Neutrophil (primary cell): ENCODE data around the gene GJB6.
A peak's percentile ranks its signal among the peaks of the same experiment; 100 is the strongest.

Experiments used
- H3K27ac ChIP-seq: fragments of 200-600 bp; sonication (generic); 2 replicates; pipeline ENCODE4 v1.5.1; 2016; ENCODE audit warnings: mild to moderate bottlenecking, moderate library complexity
- H3K27me3 ChIP-seq: fragments of 200-600 bp; sonication (generic); 2 replicates; pipeline ENCODE4 v1.6.0; 2016; ENCODE audit warnings: mild to moderate bottlenecking
- H3K36me3 ChIP-seq: fragments of 200-600 bp; sonication (generic); 2 replicates; pipeline ENCODE4 v1.5.1; 2017
- H3K4me1 ChIP-seq, 2 experiments: fragments of 200-600 bp in 1 of 2; sonication (generic) in 1 of 2; 1 replicate in 1 of 2; 2 replicates in 1 of 2; pipeline versions ENCODE4 v1.5.1 to v1.6.1; 2013 to 2016; ENCODE audit warnings: low read depth in 1 of 2, low read length in 1 of 2, mild to moderate bottlenecking in 1 of 2, moderate library complexity in 1 of 2; ENCODE audit not compliant: control insufficient read depth in 1 of 2, insufficient read depth in 1 of 2
- H3K4me3 ChIP-seq, 2 experiments: fragments of 200-600 bp in 1 of 2; sonication (generic) in 1 of 2; 1 replicate in 1 of 2; 2 replicates in 1 of 2; pipeline ENCODE4 v1.5.1; 2013 to 2016; ENCODE audit warnings: low read depth in 1 of 2, low read length in 1 of 2, mild to moderate bottlenecking in 1 of 2, moderate library complexity in 1 of 2
- H3K9me3 ChIP-seq: fragments of 200-600 bp; sonication (generic); 2 replicates; pipeline ENCODE4 v1.5.1; 2016
- CTCF ChIP-seq: fragments of 200-600 bp; sonication (generic); IDR thresholded peaks from 2 replicates; pipeline ENCODE4 v1.5.1; 2016; ENCODE audit warnings: antibody characterized with exemption

The GJB6 gene

DNA sequence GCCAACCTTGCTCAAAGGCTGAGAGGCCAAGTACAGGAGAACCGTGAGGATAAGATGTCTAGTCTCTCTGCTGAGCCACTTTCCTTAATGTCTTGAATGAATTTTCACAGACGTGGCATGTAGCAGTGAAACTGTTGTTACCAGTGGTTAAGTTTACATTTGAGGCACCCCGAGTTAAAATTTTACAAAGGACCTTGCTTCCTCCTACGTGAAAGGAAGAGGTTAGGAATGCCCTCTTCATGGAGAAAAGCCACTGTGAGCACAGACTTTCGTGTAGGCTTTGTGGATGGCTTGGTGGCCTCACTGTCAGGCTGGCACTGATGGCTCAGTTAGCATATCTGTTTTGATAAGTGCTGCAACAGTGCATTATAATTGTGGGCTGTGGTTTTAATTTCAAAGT, 42.0 kb downstream of the GJB6 start:
- H3K27ac ChIP-seq, result no peak overlapping the region
- no peak for TF ChIP-seq CTCF
- peaks cover 53% of the 10 kb centered on the region for H3K27me3 ChIP-seq
- no peaks in the 10 kb centered on the region for H3K9me3 ChIP-seq
- H3K4me1 ChIP-seq, result peaks cover 26 to 50% of the 10 kb centered on the region in 2 experiments
- no peaks in the 10 kb centered on the region for H3K36me3 ChIP-seq
- H3K4me3 ChIP-seq, result no peak overlapping the region

DNA sequence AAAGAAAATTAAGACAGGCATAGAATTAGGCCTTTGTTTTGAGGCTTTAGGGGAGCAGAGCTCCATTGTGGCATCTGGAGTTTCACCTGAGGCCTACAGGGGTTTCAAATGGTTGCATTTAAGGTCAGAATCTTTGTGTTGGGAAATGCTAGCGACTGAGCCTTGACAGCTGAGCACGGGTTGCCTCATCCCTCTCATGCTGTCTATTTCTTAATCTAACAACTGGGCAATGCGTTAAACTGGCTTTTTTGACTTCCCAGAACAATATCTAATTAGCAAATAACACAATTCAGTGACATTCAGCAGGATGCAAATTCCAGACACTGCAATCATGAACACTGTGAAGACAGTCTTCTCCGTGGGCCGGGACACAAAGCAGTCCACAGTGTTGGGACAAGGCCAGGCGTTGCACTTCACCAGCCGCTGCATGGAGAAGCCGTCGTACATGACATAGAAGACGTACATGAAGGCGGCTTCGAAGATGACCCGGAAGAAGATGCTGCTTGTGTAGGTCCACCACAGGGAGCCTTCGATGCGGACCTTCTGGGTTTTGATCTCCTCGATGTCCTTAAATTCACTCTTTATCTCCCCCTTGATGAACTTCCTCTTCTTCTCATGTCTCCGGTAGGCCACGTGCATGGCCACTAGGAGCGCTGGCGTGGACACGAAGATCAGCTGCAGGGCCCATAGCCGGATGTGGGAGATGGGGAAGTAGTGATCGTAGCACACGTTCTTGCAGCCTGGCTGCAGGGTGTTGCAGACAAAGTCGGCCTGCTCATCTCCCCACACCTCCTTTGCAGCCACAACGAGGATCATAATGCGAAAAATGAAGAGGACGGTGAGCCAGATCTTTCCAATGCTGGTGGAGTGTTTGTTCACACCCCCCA, 43.2 kb downstream of the GJB6 start:
- Histone ChIP-seq H3K27ac (no peak overlapping the region), H3K27me3 (peaks cover 41% of the 10 kb centered on the region), H3K4me3 (no peak overlapping the region), H3K9me3 (no peaks in the 10 kb centered on the region), H3K4me1 (peaks cover 20 to 43% of the 10 kb centered on the region in 2 experiments), H3K36me3 (no peaks in the 10 kb centered on the region)
- peak; percentile 62 for TF ChIP-seq CTCF

GRCh38 chr13:20186771-20187170, 45.3 kb downstream of the GJB6 start:
- no peak for TF ChIP-seq CTCF
- Histone ChIP-seq H3K36me3 (no peaks in the 10 kb centered on the region), H3K4me1 (peaks cover 12 to 22% of the 10 kb centered on the region in 2 experiments), H3K4me3 (no peak overlapping the region), H3K27me3 (peaks cover 20% of the 10 kb centered on the region), H3K27ac (no peak overlapping the region), H3K9me3 (no peaks in the 10 kb centered on the region)

- H3K4me1 ChIP-seq, result peaks cover 12 to 18% of the 10 kb centered on the region in 2 experiments
- H3K27me3 ChIP-seq, result peaks cover 18% of the 10 kb centered on the region
- TF ChIP-seq CTCF, result no peak
- H3K36me3 ChIP-seq, result no peaks in the 10 kb centered on the region
- no peak overlapping the region for H3K27ac ChIP-seq
- no peaks in the 10 kb centered on the region for H3K9me3 ChIP-seq
- no peak overlapping the region for H3K4me3 ChIP-seq
Observed at GRCh38 chr13:20185366-20186056, 46.6 kb downstream of the GJB6 start.

DNA sequence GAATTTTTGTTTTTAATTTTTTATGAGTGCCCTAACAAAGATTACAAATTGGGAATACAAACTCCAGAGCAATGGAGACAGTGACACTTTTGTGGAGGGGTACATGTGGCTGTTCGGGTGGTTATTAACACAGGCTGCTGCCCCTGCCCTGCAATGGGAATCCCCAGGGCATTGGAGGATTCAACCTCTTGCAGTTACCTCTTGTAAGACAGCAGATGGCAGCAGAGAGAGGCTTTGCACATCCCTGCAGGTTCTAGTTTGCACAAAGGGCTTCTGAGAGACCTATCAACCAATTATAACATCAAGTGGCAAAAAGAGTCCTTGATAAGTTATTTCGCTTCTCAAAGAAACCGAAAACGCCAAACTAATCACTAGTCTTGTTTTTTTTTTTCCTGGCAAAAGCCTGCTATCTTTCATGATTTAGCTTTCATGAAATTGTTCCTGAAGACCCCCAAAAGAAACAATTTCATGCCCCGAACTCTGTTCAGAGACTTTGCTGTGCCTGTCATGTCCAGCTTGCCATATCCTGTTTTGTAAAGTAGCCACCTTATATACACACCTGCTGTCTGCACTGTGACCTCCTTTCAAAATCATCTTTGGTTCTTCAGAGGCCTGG, 49.8 kb downstream of the GJB6 start:
- peak; percentile 66 for TF ChIP-seq CTCF
- no peaks in the 10 kb centered on the region for H3K9me3 ChIP-seq
- H3K4me3 ChIP-seq, result no peak overlapping the region
- no peak overlapping the region for H3K27ac ChIP-seq
- H3K36me3 ChIP-seq, result no peaks in the 10 kb centered on the region
- no peaks in the 10 kb centered on the region for H3K4me1 ChIP-seq
- H3K27me3 ChIP-seq, result peaks cover 43% of the 10 kb centered on the region
